Activated T-helper 2 cell treated with anti-CD3 and anti-CD28 coated beads, Interferon-gamma antibody, Interleukin-2, Interleukin-4, amounts not matched to agents 10 μg/mL and 5 μg/mL and 100 μg/mL, durations not matched to agents 14 hours and 24 hours and 36 hours (primary cell): Measurements from ENCODE around the gene WNK2. TPM values are rescaled to one million over a fixed set of nuclear protein-coding genes. Genes with fewer than 3 reads are reported as not detected.
"Not testable (repeated sequence)": the region's sequence is repeated elsewhere in the genome, so short reads cannot be mapped to it uniquely, and the experiment has no call there.

Experiments used
- DNase-seq: peaks from one replicate; pipeline ENCODE4 v3.0.0; 2021; ENCODE audit warnings: low spot score
- H3K27ac Mint-ChIP-seq: one replicate; pipeline ENCODE4 v1.8.0; 2021; ENCODE audit warnings: mixed read lengths
- H3K27me3 Mint-ChIP-seq: one replicate; pipeline ENCODE4 v1.8.0; 2021; ENCODE audit warnings: low read depth, mixed read lengths
- H3K36me3 Mint-ChIP-seq: one replicate; pipeline ENCODE4 v1.8.0; 2021; ENCODE audit warnings: low read depth, mixed read lengths
- H3K4me1 Mint-ChIP-seq: one replicate; pipeline ENCODE4 v1.8.0; 2021; ENCODE audit warnings: low read depth, mixed read lengths
- H3K4me3 Mint-ChIP-seq: one replicate; pipeline ENCODE4 v1.8.0; 2021; ENCODE audit warnings: low read depth, mild to moderate bottlenecking, moderate library complexity, mixed read lengths
- H3K9me3 Mint-ChIP-seq: one replicate; pipeline ENCODE4 v1.8.0; 2021; ENCODE audit warnings: mixed read lengths
- intact Hi-C: fragments of 100-400 bp; cut with micrococcal nuclease; formaldehyde crosslinking; loops from one replicate; pipeline ENCODE4 v1.15.1; 2023
- total RNA-seq: library from RNA; stranded (reverse); gene quantifications from 2 replicates; pipeline ENCODE4 v1.2.3, GENCODE V29; 2022

Gene WNK2
- total RNA-seq, 1 donor from 2014 or later, result 1.6 TPM

- Mint-ChIP-seq H3K27me3 (no peaks in the 10 kb centered on the region), H3K27ac (no peak overlapping the region), H3K4me3 (no peak overlapping the region), H3K36me3 (no peaks in the 10 kb centered on the region), H3K4me1 (no peaks in the 10 kb centered on the region), H3K9me3 (no peaks in the 10 kb centered on the region)
- intact Hi-C loops, result no loop called here
- no peak for DNase-seq
Observed at GRCh38 chr9:93248386-93249040, 64.6 kb downstream of the WNK2 start.

- H3K4me3 Mint-ChIP-seq, result no peak overlapping the region
- no peak for DNase-seq
- no peaks in the 10 kb centered on the region for H3K36me3 Mint-ChIP-seq
- H3K27me3 Mint-ChIP-seq, result no peaks in the 10 kb centered on the region
- intact Hi-C loops, result no loop called here
- H3K9me3 Mint-ChIP-seq, result no peaks in the 10 kb centered on the region
- no peaks in the 10 kb centered on the region for H3K4me1 Mint-ChIP-seq
- no peak overlapping the region for H3K27ac Mint-ChIP-seq
Observed at GRCh38 chr9:93250185-93250584, 66.2 kb downstream of the WNK2 start.

GRCh38 chr9:93251309-93251708 is 67.4 kb downstream of the WNK2 start:
- H3K4me3 Mint-ChIP-seq, H3K36me3 Mint-ChIP-seq, intact Hi-C loops: not testable (repeated sequence)

GRCh38 chr9:93252116-93252780 is 68.3 kb downstream of the WNK2 start:
- H3K27ac Mint-ChIP-seq, result no peak overlapping the region
- no peak for DNase-seq
- no peaks in the 10 kb centered on the region for H3K36me3 Mint-ChIP-seq
- H3K4me1 Mint-ChIP-seq, result no peaks in the 10 kb centered on the region
- H3K27me3 Mint-ChIP-seq, result no peaks in the 10 kb centered on the region
- no peak overlapping the region for H3K4me3 Mint-ChIP-seq
- intact Hi-C loops, result no loop called here
- H3K9me3 Mint-ChIP-seq, result no peaks in the 10 kb centered on the region

More at GRCh38 chr9:93251309-93251708, 67.4 kb downstream of the WNK2 start:
- not testable (repeated sequence) for H3K4me1 Mint-ChIP-seq, H3K27me3 Mint-ChIP-seq, H3K9me3 Mint-ChIP-seq, DNase-seq, H3K27ac Mint-ChIP-seq

GRCh38 chr9:93252781-93253530 is 69.0 kb downstream of the WNK2 start:
- H3K4me3 Mint-ChIP-seq, result no peak overlapping the region
- H3K27ac Mint-ChIP-seq, result no peak overlapping the region
- no peaks in the 10 kb centered on the region for H3K9me3 Mint-ChIP-seq
- no peak for DNase-seq
- H3K4me1 Mint-ChIP-seq, result no peaks in the 10 kb centered on the region
- no peaks in the 10 kb centered on the region for H3K36me3 Mint-ChIP-seq
- no peaks in the 10 kb centered on the region for H3K27me3 Mint-ChIP-seq
- intact Hi-C loops, result no loop called here

- Mint-ChIP-seq H3K9me3 (no peaks in the 10 kb centered on the region), H3K4me1 (no peaks in the 10 kb centered on the region), H3K36me3 (no peaks in the 10 kb centered on the region), H3K27me3 (no peaks in the 10 kb centered on the region), H3K27ac (no peak overlapping the region), H3K4me3 (no peak overlapping the region)
- intact Hi-C loops, result no loop called here
- no peak for DNase-seq
Observed at GRCh38 chr9:93253633-93254032, 69.7 kb downstream of the WNK2 start.

GRCh38 chr9:93254061-93254481 is 70.1 kb downstream of the WNK2 start:
- H3K4me3 Mint-ChIP-seq, result no peak overlapping the region
- no peaks in the 10 kb centered on the region for H3K4me1 Mint-ChIP-seq
- H3K27me3 Mint-ChIP-seq, result no peaks in the 10 kb centered on the region
- DNase-seq, result no peak
- intact Hi-C loops, result no loop called here
- H3K9me3 Mint-ChIP-seq, result no peaks in the 10 kb centered on the region
- no peak overlapping the region for H3K27ac Mint-ChIP-seq
- H3K36me3 Mint-ChIP-seq, result no peaks in the 10 kb centered on the region

- H3K4me3 Mint-ChIP-seq, result no peak overlapping the region
- intact Hi-C loops, result no loop called here
- H3K27ac Mint-ChIP-seq, result no peak overlapping the region
- no peak for DNase-seq
- H3K4me1 Mint-ChIP-seq, result no peaks in the 10 kb centered on the region
- H3K27me3 Mint-ChIP-seq, result no peaks in the 10 kb centered on the region
- H3K9me3 Mint-ChIP-seq, result no peaks in the 10 kb centered on the region
- H3K36me3 Mint-ChIP-seq, result no peaks in the 10 kb centered on the region
Observed at GRCh38 chr9:93254806-93255493, 71.0 kb downstream of the WNK2 start.

GRCh38 chr9:93255494-93255867 is 71.5 kb downstream of the WNK2 start:
- Mint-ChIP-seq H3K4me1 (no peaks in the 10 kb centered on the region), H3K36me3 (no peaks in the 10 kb centered on the region), H3K27ac (no peak overlapping the region), H3K4me3 (no peak overlapping the region), H3K27me3 (no peaks in the 10 kb centered on the region), H3K9me3 (no peaks in the 10 kb centered on the region)
- no peak for DNase-seq
- intact Hi-C loops, result no loop called here

- Mint-ChIP-seq H3K27ac (no peak overlapping the region), H3K4me3 (no peak overlapping the region), H3K9me3 (no peaks in the 10 kb centered on the region), H3K4me1 (no peaks in the 10 kb centered on the region), H3K36me3 (no peaks in the 10 kb centered on the region), H3K27me3 (no peaks in the 10 kb centered on the region)
- intact Hi-C loops, result no loop called here
- DNase-seq, result no peak
Observed at GRCh38 chr9:93255994-93256877, 72.3 kb downstream of the WNK2 start.

- intact Hi-C loops, result no loop called here
- no peaks in the 10 kb centered on the region for H3K9me3 Mint-ChIP-seq
- H3K4me1 Mint-ChIP-seq, result no peaks in the 10 kb centered on the region
- no peak overlapping the region for H3K27ac Mint-ChIP-seq
- DNase-seq, result no peak
- H3K27me3 Mint-ChIP-seq, result no peaks in the 10 kb centered on the region
- no peaks in the 10 kb centered on the region for H3K36me3 Mint-ChIP-seq
- no peak overlapping the region for H3K4me3 Mint-ChIP-seq
Observed at GRCh38 chr9:93256878-93257807, 73.2 kb downstream of the WNK2 start.
